Mesenchymal stem cell (in vitro differentiated cells and primary cell): ENCODE data around the gene ZNF524.

ENCODE experiments used
- DNase-seq: peaks from one replicate; pipeline ENCODE4 v3.0.0-alpha.2; 2013
- H2AFZ ChIP-seq: one replicate; pipeline ENCODE4 v1.6.1; 2013; ENCODE audit warnings: low read depth, mild to moderate bottlenecking, control low read depth, inconsistent platforms, low read length, moderate library complexity
- H2AK5ac ChIP-seq: 2 replicates; pipeline ENCODE4 v1.6.1; 2013; ENCODE audit warnings: low read length, moderate library complexity, mild to moderate bottlenecking, inconsistent platforms; ENCODE audit not compliant: severe bottlenecking
- H2BK120ac ChIP-seq: one replicate; pipeline ENCODE4 v1.6.1; 2013; ENCODE audit warnings: low read depth, mild to moderate bottlenecking, inconsistent platforms, low read length, moderate library complexity
- H2BK12ac ChIP-seq, 2 experiments: one replicate each; pipeline ENCODE4 v1.6.1; 2013; ENCODE audit warnings: inconsistent platforms in 2 of 2, low read length in 2 of 2, mild to moderate bottlenecking in 2 of 2, moderate library complexity in 2 of 2, control low read depth in 1 of 2
- H2BK15ac ChIP-seq: one replicate; pipeline ENCODE4 v1.6.1; 2013; ENCODE audit warnings: mild to moderate bottlenecking, low read depth, inconsistent platforms; ENCODE audit not compliant: poor library complexity, severe bottlenecking
- H2BK5ac ChIP-seq: 2 replicates; pipeline ENCODE4 v1.6.1; 2013; ENCODE audit warnings: low read depth, mild to moderate bottlenecking, low read length, control low read depth, inconsistent platforms; ENCODE audit not compliant: poor library complexity, severe bottlenecking
- H3K14ac ChIP-seq, 2 experiments: one replicate each; pipeline ENCODE4 v1.6.1; 2013; ENCODE audit warnings: inconsistent platforms in 2 of 2, low read length in 2 of 2, control low read depth in 1 of 2, mild to moderate bottlenecking in 1 of 2, moderate library complexity in 1 of 2
- H3K18ac ChIP-seq, 2 experiments: one replicate each; pipeline ENCODE4 v1.6.1; 2013; ENCODE audit warnings: inconsistent platforms in 2 of 2, low read length in 2 of 2, control low read depth in 1 of 2, low read depth in 1 of 2, mild to moderate bottlenecking in 1 of 2
- H3K23ac ChIP-seq, 2 experiments: one replicate each; pipeline ENCODE4 v1.6.1; 2013; ENCODE audit warnings: inconsistent platforms in 2 of 2, low read length in 2 of 2, mild to moderate bottlenecking in 2 of 2, moderate library complexity in 2 of 2, control low read depth in 1 of 2
- H3K27ac ChIP-seq: 2 replicates; pipeline ENCODE4 v1.5.1; 2013; ENCODE audit warnings: mild to moderate bottlenecking, moderate library complexity, low read length, control low read depth, inconsistent platforms; ENCODE audit not compliant: poor library complexity, severe bottlenecking
- H3K27me3 ChIP-seq, 2 experiments: 2 replicates each; pipeline versions ENCODE4 v1.6.1 to v1.7.0; 2013; ENCODE audit warnings: low read length in 2 of 2, mild to moderate bottlenecking in 2 of 2, moderate library complexity in 2 of 2, control low read depth in 1 of 2, inconsistent platforms in 1 of 2; ENCODE audit not compliant: control insufficient read depth in 1 of 2, insufficient read depth in 1 of 2
- H3K36me3 ChIP-seq, 2 experiments: 2 replicates each; pipeline versions ENCODE4 v1.6.1 to v1.7.0; 2013; ENCODE audit warnings: low read length in 2 of 2, control low read depth in 1 of 2, inconsistent platforms in 1 of 2, low read depth in 1 of 2, mild to moderate bottlenecking in 1 of 2; ENCODE audit not compliant: insufficient read depth in 2 of 2, control insufficient read depth in 1 of 2
- H3K4ac ChIP-seq, 2 experiments: one replicate each; pipeline ENCODE4 v1.6.1; 2013; ENCODE audit warnings: inconsistent platforms in 2 of 2, low read length in 2 of 2, mild to moderate bottlenecking in 2 of 2, moderate library complexity in 2 of 2, control low read depth in 1 of 2, low read depth in 1 of 2
- H3K4me1 ChIP-seq: 2 replicates; pipeline ENCODE4 v1.6.1; 2013; ENCODE audit warnings: low read depth, low read length, control low read depth; ENCODE audit not compliant: control insufficient read depth, insufficient read depth
- H3K4me2 ChIP-seq: 2 replicates; pipeline ENCODE4 v1.6.1; 2013; ENCODE audit warnings: low read length, mild to moderate bottlenecking, inconsistent platforms; ENCODE audit not compliant: poor library complexity, severe bottlenecking
- H3K4me3 ChIP-seq, 2 experiments: 2 replicates each; pipeline versions ENCODE4 v1.5.1 to v1.7.0; 2013; ENCODE audit warnings: low read length in 2 of 2, mild to moderate bottlenecking in 2 of 2, control low read depth in 1 of 2, low read depth in 1 of 2; ENCODE audit not compliant: insufficient read depth in 1 of 2
- H3K79me1 ChIP-seq: replicated peaks from 2 replicates; pipeline ENCODE4 v1.6.1; 2013; ENCODE audit warnings: mild to moderate bottlenecking, control low read depth, low read length, inconsistent platforms; ENCODE audit not compliant: poor library complexity, severe bottlenecking
- H3K9ac ChIP-seq: 2 replicates; pipeline ENCODE4 v1.7.0; 2013; ENCODE audit warnings: mild to moderate bottlenecking, low read length, moderate library complexity
- H3K9me3 ChIP-seq: 2 replicates; pipeline ENCODE4 v1.7.0; 2013; ENCODE audit warnings: mild to moderate bottlenecking, low read length; ENCODE audit not compliant: control insufficient read depth
- H4K8ac ChIP-seq: one replicate; pipeline ENCODE4 v1.6.1; 2013; ENCODE audit warnings: inconsistent platforms, mild to moderate bottlenecking, low read length, moderate library complexity
- H4K91ac ChIP-seq: one replicate; pipeline ENCODE4 v1.6.1; 2013; ENCODE audit warnings: mild to moderate bottlenecking, low read length, inconsistent platforms
- WGBS: methylation state at CpG from one replicate; pipeline ENCODE4 v1.1.7; 2013; ENCODE audit warnings: mixed read lengths; 5-methylcytosine and 5-hydroxymethylcytosine counted together

ZNF524 gene

DNA sequence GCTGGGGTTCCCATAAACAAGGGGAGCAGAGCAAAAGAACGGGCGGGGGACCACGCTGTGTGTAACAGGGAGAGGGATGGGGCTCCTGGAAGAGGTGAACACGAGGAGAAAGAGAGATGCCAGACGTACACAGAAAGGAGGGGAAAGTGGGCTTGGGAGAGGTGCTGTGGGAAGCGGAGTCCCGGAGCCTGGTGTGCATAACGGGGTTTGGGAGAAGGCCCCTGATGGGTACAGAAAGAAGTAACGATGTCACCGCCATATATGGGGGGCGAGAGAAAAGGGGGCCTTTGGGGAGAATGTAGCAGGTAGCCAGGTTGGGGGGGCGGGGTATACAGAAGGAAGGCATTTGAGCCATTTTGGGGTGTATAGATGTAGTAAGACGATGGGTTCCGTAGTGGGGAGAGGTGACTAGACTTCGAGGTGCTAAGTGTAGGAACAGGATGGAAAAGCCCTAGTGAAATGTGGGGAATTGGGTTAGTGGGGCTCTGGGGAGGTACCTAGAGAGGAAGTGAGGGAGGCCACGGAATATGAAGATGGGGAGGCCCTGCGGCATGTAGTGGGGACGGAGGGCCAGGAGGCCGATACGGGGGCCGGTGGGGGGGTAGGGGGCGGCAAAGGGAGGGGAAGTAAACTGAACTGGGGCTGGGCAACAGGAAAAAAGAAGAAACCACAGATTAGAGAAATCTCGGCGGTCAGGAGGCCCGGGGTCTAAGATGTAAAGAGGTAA is 41.5 kb downstream of the ZNF524 start:
- Histone ChIP-seq H2BK15ac (peak overlapping the region; percentile 74), H2AK5ac (peak overlapping the region; percentile 88), H3K36me3 (peaks cover 25 to 28% of the 10 kb centered on the region in 2 experiments), H3K9me3 (no peaks in the 10 kb centered on the region), H3K27me3 (no peaks in the 10 kb centered on the region), H2BK5ac (no peak overlapping the region), H2BK120ac (peak overlapping the region; percentile 94), H3K9ac (peak overlapping the region; percentile 94), H3K27ac (peak overlapping the region; percentile 91), H2AFZ (no peak overlapping the region), H3K4me3 (peak overlapping the region; percentile 82 to 94), H3K14ac (peak overlapping the region in 1 of 2 experiments; percentile 57), H4K8ac (peak overlapping the region; percentile 90), H3K4me1 (peaks cover 40% of the 10 kb centered on the region), H3K4me2 (peak overlapping the region; percentile 100), H3K79me1 (peaks cover 10% of the 10 kb centered on the region), H2BK12ac (peak overlapping the region; percentile 28 to 35), H3K18ac (peak overlapping the region; percentile 84 to 93), H3K4ac (peak overlapping the region; percentile 57 to 92), H3K23ac (no peak overlapping the region), H4K91ac (peak overlapping the region; percentile 18)
- peak; percentile 60 for DNase-seq
- WGBS, result 2% methylated on average over 25 of the region's 25 CpGs

DNA sequence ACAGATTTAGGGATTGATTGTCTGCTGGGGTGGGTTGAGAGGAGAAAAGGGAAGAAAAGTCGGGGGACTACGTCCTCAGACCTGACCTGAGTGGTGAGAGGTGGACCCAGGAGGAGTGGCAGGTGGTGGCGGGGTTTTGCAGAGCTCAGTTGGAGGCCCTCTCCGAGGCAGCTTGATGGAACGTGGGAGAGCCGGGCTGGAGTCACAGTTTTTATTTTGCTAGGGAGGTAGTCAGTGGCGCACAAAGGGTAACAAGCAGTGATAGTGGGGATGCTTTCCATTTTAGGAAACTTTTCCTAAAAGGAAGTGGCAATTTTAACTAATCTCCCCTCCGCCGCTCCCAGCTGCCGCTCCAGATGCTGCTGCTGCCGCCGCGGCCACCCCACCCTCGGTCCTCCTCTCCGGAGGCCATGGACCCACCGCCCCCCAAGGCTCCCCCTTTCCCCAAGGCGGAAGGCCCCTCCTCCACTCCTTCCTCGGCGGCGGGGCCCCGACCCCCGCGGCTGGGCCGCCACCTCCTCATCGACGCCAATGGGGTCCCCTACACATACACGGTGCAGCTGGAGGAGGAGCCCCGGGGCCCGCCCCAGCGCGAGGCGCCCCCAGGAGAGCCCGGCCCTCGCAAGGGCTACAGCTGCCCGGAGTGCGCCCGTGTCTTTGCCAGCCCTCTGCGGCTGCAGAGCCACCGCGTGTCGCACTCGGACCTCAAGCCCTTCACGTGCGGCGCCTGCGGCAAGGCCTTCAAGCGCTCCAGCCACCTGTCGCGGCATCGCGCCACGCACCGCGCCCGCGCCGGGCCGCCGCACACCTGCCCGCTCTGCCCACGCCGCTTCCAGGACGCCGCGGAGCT is 42.3 kb downstream of the ZNF524 start:
- Histone ChIP-seq H3K23ac (peak overlapping the region in 1 of 2 experiments; percentile 97), H3K27ac (peak overlapping the region; percentile 84), H2BK5ac (no peak overlapping the region), H3K4me3 (peak overlapping the region; percentile 82 to 94), H3K4ac (peak overlapping the region; percentile 2 to 92), H2AFZ (no peak overlapping the region), H3K14ac (peak overlapping the region in 1 of 2 experiments; percentile 97), H2BK12ac (peak overlapping the region; percentile 67 to 75), H3K27me3 (no peaks in the 10 kb centered on the region), H2BK15ac (no peak overlapping the region), H2AK5ac (peak overlapping the region; percentile 88), H3K9me3 (no peaks in the 10 kb centered on the region), H3K4me1 (peaks cover 37% of the 10 kb centered on the region), H4K8ac (peak overlapping the region; percentile 29), H3K36me3 (peaks cover 28% of the 10 kb centered on the region in 2 experiments), H3K9ac (peak overlapping the region; percentile 94), H4K91ac (peak overlapping the region; percentile 89), H3K79me1 (peaks cover 14% of the 10 kb centered on the region), H2BK120ac (peak overlapping the region; percentile 30), H3K4me2 (peak overlapping the region; percentile 100), H3K18ac (peak overlapping the region; percentile 86 to 95)
- peak; percentile 38 for DNase-seq
- 5% methylated on average over 61 of the region's 65 CpGs for WGBS

DNA sequence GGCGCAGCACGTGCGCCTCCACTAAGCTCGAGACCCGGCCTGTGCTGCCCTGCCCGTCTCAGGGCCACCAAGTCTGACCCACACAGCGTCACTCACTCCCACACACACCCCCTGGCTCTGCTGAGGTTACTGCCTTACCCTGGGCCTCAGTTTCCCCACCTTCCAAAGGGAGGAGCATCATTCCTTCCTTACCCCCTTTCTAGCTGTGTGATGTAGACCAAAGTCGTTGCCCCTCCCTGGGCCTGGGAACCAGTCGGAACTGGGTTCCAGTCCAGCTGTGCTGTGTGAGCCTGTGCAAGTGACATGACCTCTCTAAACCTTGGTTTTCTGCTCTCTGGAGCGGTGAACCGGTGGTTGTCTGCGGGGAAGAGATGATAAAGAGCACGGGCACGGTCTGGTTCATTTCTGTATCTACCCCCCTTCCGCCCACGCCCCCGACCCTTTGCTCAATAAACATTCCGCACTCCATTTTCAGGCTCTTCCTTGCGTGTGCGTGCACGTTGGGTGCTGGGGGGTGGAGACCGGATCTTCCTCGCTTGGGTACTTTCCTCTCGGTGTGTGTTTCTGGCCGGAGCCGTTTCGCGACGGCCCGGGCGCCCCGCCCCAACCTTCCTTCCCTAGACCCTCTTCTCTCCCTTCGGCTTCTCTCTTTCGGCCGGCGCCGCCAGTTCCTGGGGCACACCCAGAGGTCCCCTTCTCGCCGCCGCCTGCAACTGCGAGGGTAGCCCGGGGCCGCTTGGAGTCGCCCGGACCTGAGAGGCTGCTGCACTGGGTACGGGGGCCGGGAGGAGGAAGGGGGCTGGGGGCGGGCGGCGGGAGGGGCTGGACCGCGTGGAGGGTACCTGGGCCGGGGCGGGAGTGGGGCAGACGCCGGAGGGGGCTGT is 43.2 kb downstream of the ZNF524 start, which contains the start of gene ZNF581:
Gene ZNF581 (plus strand): TSS at position 647 of the 884 bp plus-strand sequence. CDS start 923 bp downstream, outside the sequence.
- Histone ChIP-seq H4K8ac (peak within 1 kb of the TSS; percentile 61), H2BK15ac (peak within 1 kb of the TSS; percentile 18), H3K18ac (peak within 1 kb of the TSS; percentile 86 to 95), H2AFZ (no peak within 1 kb of the TSS), H3K14ac (peak within 1 kb of the TSS in 1 of 2 experiments; percentile 97), H2BK120ac (peak within 1 kb of the TSS; percentile 59), H3K4ac (peak within 1 kb of the TSS; percentile 5 to 95), H2AK5ac (peak within 1 kb of the TSS; percentile 89), H3K27ac (peak within 1 kb of the TSS; percentile 85), H2BK12ac (peak within 1 kb of the TSS; percentile 67 to 93), H3K79me1 (peaks cover 14% of the 10 kb centered on the region), H3K4me3 (peak within 1 kb of the TSS; percentile 82 to 94), H3K4me1 (peaks cover 36% of the 10 kb centered on the region), H3K9ac (peak within 1 kb of the TSS; percentile 94), H3K23ac (peak within 1 kb of the TSS in 1 of 2 experiments; percentile 97), H3K36me3 (peaks cover 27 to 28% of the 10 kb centered on the region in 2 experiments), H3K9me3 (no peaks in the 10 kb centered on the region), H4K91ac (peak within 1 kb of the TSS; percentile 89), H3K27me3 (no peaks in the 10 kb centered on the region), H3K4me2 (peak within 1 kb of the TSS; percentile 100), H2BK5ac (no peak within 1 kb of the TSS)
- 2% methylated on average over 36 of the region's 56 CpGs for WGBS
- DNase-seq, result peak; percentile 88
